GM06990 (cell line): ENCODE data around the gene MTHFD1L.

Experiments used
- DNase-seq: peaks from one replicate; pipeline ENCODE4 v3.0.0-alpha.2; 2011; ENCODE audit not compliant: insufficient read length; ENCODE audit errors: extremely low read depth
- H3K27me3 ChIP-seq: replicated peaks from 2 replicates; pipeline ENCODE4 v1.6.0; 2011; ENCODE audit warnings: low read length; ENCODE audit not compliant: control insufficient read depth, insufficient read depth
- H3K36me3 ChIP-seq: 2 replicates; pipeline ENCODE4 v1.5.1; 2011; ENCODE audit warnings: low read length; ENCODE audit not compliant: control insufficient read depth, insufficient read depth
- H3K4me3 ChIP-seq: replicated peaks from 2 replicates; pipeline ENCODE4 v1.5.1; 2011; ENCODE audit warnings: low read depth, mild to moderate bottlenecking, control low read depth, low read length
- CTCF ChIP-seq: IDR thresholded peaks from 2 replicates; pipeline ENCODE4 v1.5.1; 2011; ENCODE audit warnings: low read length, control low read depth, mild to moderate bottlenecking, inconsistent platforms; ENCODE audit not compliant: insufficient read depth, poor library complexity, severe bottlenecking

Gene MTHFD1L

GRCh38 chr6:150994026-150994425 lies 128.5 kb downstream of the MTHFD1L start:
- Histone ChIP-seq H3K27me3 (no peaks in the 10 kb centered on the region), H3K36me3 (no peaks in the 10 kb centered on the region; the same call in none of the 2 replicates), H3K4me3 (no peak overlapping the region)
- no peak for DNase-seq
- TF ChIP-seq CTCF = no peak

GRCh38 chr6:150996968-150997367 lies 131.5 kb downstream of the MTHFD1L start:
- no peak for TF ChIP-seq CTCF
- no peak overlapping the region for H3K4me3 ChIP-seq
- H3K36me3 ChIP-seq = no peaks in the 10 kb centered on the region; the same call in none of the 2 replicates
- H3K27me3 ChIP-seq = no peaks in the 10 kb centered on the region
- DNase-seq = no peak

GRCh38 chr6:150999107-150999506 lies 133.6 kb downstream of the MTHFD1L start:
- no peak for DNase-seq
- TF ChIP-seq CTCF = no peak
- H3K27me3 ChIP-seq = no peaks in the 10 kb centered on the region
- no peaks in the 10 kb centered on the region; the same call in none of the 2 replicates for H3K36me3 ChIP-seq
- no peak overlapping the region for H3K4me3 ChIP-seq

GRCh38 chr6:150999576-150999975 lies 134.1 kb downstream of the MTHFD1L start:
- no peaks in the 10 kb centered on the region for H3K27me3 ChIP-seq
- DNase-seq = no peak
- no peak overlapping the region for H3K4me3 ChIP-seq
- no peaks in the 10 kb centered on the region; the same call in none of the 2 replicates for H3K36me3 ChIP-seq
- TF ChIP-seq CTCF = no peak

GRCh38 chr6:151001387-151002056 lies 136.0 kb downstream of the MTHFD1L start:
- peak; percentile 21 for DNase-seq
- Histone ChIP-seq H3K36me3 (no peaks in the 10 kb centered on the region; the same call in 1 of the 2 replicates), H3K27me3 (no peaks in the 10 kb centered on the region), H3K4me3 (no peak overlapping the region)
- TF ChIP-seq CTCF = no peak

GRCh38 chr6:151002057-151002450 lies 136.6 kb downstream of the MTHFD1L start:
- Histone ChIP-seq H3K36me3 (no peaks in the 10 kb centered on the region), H3K27me3 (no peaks in the 10 kb centered on the region), H3K4me3 (no peak overlapping the region)
- TF ChIP-seq CTCF = no peak
- DNase-seq = no peak
